CD4-positive, alpha-beta T cell (primary cell): ENCODE measurements around the gene KDM3A. TPM values are rescaled to one million over a fixed set of nuclear protein-coding genes. Genes with fewer than 3 reads are reported as not detected.
A peak's percentile ranks its signal among the peaks of the same experiment; 100 is the strongest.

Experiments
- ATAC-seq: fragments of 200-7000 bp; cut with Tn5 transposase; one replicate; pipeline ENCODE4 v1.10.0; 2022; ENCODE audit warnings: mild to moderate bottlenecking; ENCODE audit not compliant: poor library complexity
- CTCF ChIA-PET: fragments of 350-600 bp; sonication (Branson Sonifier 250); formaldehyde crosslinking; loops from one replicate; lab custom pipeline; 2021; ENCODE audit warnings: antibody characterized with exemption, inconsistent platforms; lab: Charles Lee
- POLR2A ChIA-PET: fragments of 350-600 bp; sonication (Branson Sonifier 250); formaldehyde crosslinking; loops from one replicate; lab custom pipeline; 2021; ENCODE audit warnings: antibody characterized with exemption, inconsistent platforms; lab: Charles Lee
- DNase-seq, 14 experiments: peaks; one replicate each; pipeline ENCODE4 v3.0.0-alpha.2; 2013 to 2020; ENCODE audit warnings: mixed read lengths in 2 of 14
- H3K27ac ChIP-seq, 2 donors: one replicate each; pipeline versions ENCODE4 v1.5.1 to v1.7.0; 2013; ENCODE audit warnings: low read length in 2 of 2, low read depth in 1 of 2, mild to moderate bottlenecking in 1 of 2
- H3K27me3 ChIP-seq, 2 experiments: 1 replicate in 1 of 2; 2 replicates in 1 of 2; pipeline versions ENCODE4 v1.6.1 to v1.7.0; 2013; ENCODE audit warnings: low read length in 2 of 2, control low read depth in 1 of 2, mild to moderate bottlenecking in 1 of 2, moderate library complexity in 1 of 2; ENCODE audit not compliant: insufficient read depth in 2 of 2, control insufficient read depth in 1 of 2
- H3K36me3 ChIP-seq: one replicate; pipeline ENCODE4 v1.6.1; 2013; ENCODE audit warnings: low read length, control low read depth; ENCODE audit not compliant: insufficient read depth
- H3K4me1 ChIP-seq: one replicate; pipeline ENCODE4 v1.6.1; 2013; ENCODE audit warnings: low read length, control low read depth; ENCODE audit not compliant: insufficient read depth
- H3K4me3 ChIP-seq: one replicate; pipeline ENCODE4 v1.5.1; 2013; ENCODE audit warnings: mild to moderate bottlenecking, low read length, moderate library complexity
- H3K9me3 ChIP-seq, 2 experiments: 1 replicate in 1 of 2; 2 replicates in 1 of 2; pipeline versions ENCODE4 v1.6.1 to v1.7.0; 2013; ENCODE audit warnings: low read length in 2 of 2, mild to moderate bottlenecking in 2 of 2, control low read depth in 1 of 2, moderate library complexity in 1 of 2; ENCODE audit not compliant: control insufficient read depth in 1 of 2, insufficient read depth in 1 of 2
- H3K27ac Mint-ChIP-seq: one replicate; pipeline ENCODE4 v1.8.0; 2020; ENCODE audit warnings: mixed read lengths
- H3K27me3 Mint-ChIP-seq: one replicate; pipeline ENCODE4 v1.8.0; 2021; ENCODE audit warnings: mixed read lengths
- H3K36me3 Mint-ChIP-seq: one replicate; pipeline ENCODE4 v1.8.0; 2021; ENCODE audit warnings: low read depth, mixed read lengths
- H3K4me1 Mint-ChIP-seq: one replicate; pipeline ENCODE4 v1.8.0; 2021; ENCODE audit warnings: low read depth, mixed read lengths
- H3K4me3 Mint-ChIP-seq: one replicate; pipeline ENCODE4 v1.8.0; 2020; ENCODE audit warnings: mild to moderate bottlenecking, mixed read lengths
- H3K9me3 Mint-ChIP-seq: one replicate; pipeline ENCODE4 v1.8.0; 2020; ENCODE audit warnings: mixed read lengths
- CTCF ChIP-seq: fragments of 200-600 bp; IDR thresholded peaks from one replicate; pipeline ENCODE4 v1.8.0; 2022; ENCODE audit warnings: antibody characterized with exemption, mild to moderate bottlenecking
- intact Hi-C, 2 experiments: fragments of 100-400 bp; cut with DNase I in 1 of 2; cut with micrococcal nuclease in 1 of 2; formaldehyde crosslinking; loops; one replicate each; pipeline versions ENCODE4 v1.15.1 to v1.9.0; 2023 to 2025; cut with DNase I, micrococcal nuclease
- total RNA-seq, 174 experiments: library from RNA in 2 of 174; stranded (reverse) in 2 of 174; gene quantifications; one replicate each; pipeline ENCODE4 v1.2.3 and lab custom pipeline; 2021 to 2026

The KDM3A gene
- total RNA-seq, 2 experiments from 2014 or later: 205 to 207 TPM

GRCh38 chr2:86435531-86435930, 5.6 kb upstream of the KDM3A start:
- DNase-seq (no peak), ATAC-seq (no peak)
- TF ChIP-seq CTCF: no peak
- no peaks in the 10 kb centered on the region for H3K36me3 ChIP-seq
- ChIA-PET POLR2A (no interaction called here), CTCF (no interaction called here)
- peaks cover 11% of the 10 kb centered on the region for H3K36me3 Mint-ChIP-seq
- H3K9me3 Mint-ChIP-seq: peaks cover 6% of the 10 kb centered on the region
- intact Hi-C loops: loop anchor here in 1 of 2 experiments (5.0 kb wide), 1 partner anchor 63 kb away; no protein-coding TSS in a partner anchor
- peaks cover under 1% of the 10 kb centered on the region for H3K4me1 ChIP-seq
- H3K27ac Mint-ChIP-seq: no peak overlapping the region
- H3K27ac ChIP-seq: no peak overlapping the region
- H3K27me3 Mint-ChIP-seq: no peaks in the 10 kb centered on the region
- H3K9me3 ChIP-seq: peaks cover 0 to 17% of the 10 kb centered on the region in 2 experiments
- no peak overlapping the region for H3K4me3 ChIP-seq
- peaks cover 3% of the 10 kb centered on the region for H3K4me1 Mint-ChIP-seq
- no peak overlapping the region for H3K4me3 Mint-ChIP-seq
- H3K27me3 ChIP-seq: no peaks in the 10 kb centered on the region

- Histone ChIP-seq H3K4me1 (peaks cover 7% of the 10 kb centered on the region), H3K4me3 (no peak overlapping the region), H3K27ac (no peak overlapping the region), H3K9me3 (peaks cover 0 to 17% of the 10 kb centered on the region in 2 experiments), H3K27me3 (no peaks in the 10 kb centered on the region), H3K36me3 (no peaks in the 10 kb centered on the region)
- DNase-seq: no peak
- Mint-ChIP-seq H3K9me3 (peaks cover 7% of the 10 kb centered on the region), H3K4me1 (peaks cover 10% of the 10 kb centered on the region), H3K27me3 (peaks cover 7% of the 10 kb centered on the region), H3K36me3 (peaks cover 19% of the 10 kb centered on the region), H3K27ac (no peak overlapping the region), H3K4me3 (no peak overlapping the region)
- no peak for TF ChIP-seq CTCF
- no peak for ATAC-seq
- POLR2A ChIA-PET: no interaction called here
- intact Hi-C loops: loop anchor here in 1 of 2 experiments (5.0 kb wide), 1 partner anchor 64 kb away; no protein-coding TSS in a partner anchor
- CTCF ChIA-PET: no interaction called here
Observed at GRCh38 chr2:86436328-86436727, 4.8 kb upstream of the KDM3A start.

- H3K27ac Mint-ChIP-seq: peak overlapping the region; percentile 97
- ChIA-PET POLR2A (interaction anchor here (0.7 to 3.9 kb wide), 49 partner anchors 9 to 1982 kb away, joined by 3 to 80 read pairs (median 8); partner anchors contain the start of genes C2orf68, CHMP3, ELMOD3 and IMMT), CTCF (no interaction called here)
- H3K9me3 Mint-ChIP-seq: peaks cover 5% of the 10 kb centered on the region
- peaks cover 7% of the 10 kb centered on the region for H3K27me3 Mint-ChIP-seq
- intact Hi-C loops: loop anchor here (2.0 to 10.0 kb wide), 6 partner anchors 68 to 335 kb away; partner anchors contain the start of genes MRPL35 (in 2 of the 2), CHMP3 (in 1 of the 2), IMMT (in 1 of the 2) and POLR1A (in 1 of the 2)
- Histone ChIP-seq H3K4me3 (peak overlapping the region; percentile 87), H3K27ac (peak overlapping the region; percentile 76 to 94), H3K27me3 (no peaks in the 10 kb centered on the region), H3K36me3 (peaks cover 20% of the 10 kb centered on the region), H3K9me3 (peaks cover 0 to 17% of the 10 kb centered on the region in 2 experiments), H3K4me1 (peaks cover 29% of the 10 kb centered on the region)
- no peak for TF ChIP-seq CTCF
- ATAC-seq (no peak), DNase-seq (peak in 1 of 14 experiments; percentile 6)
- peak overlapping the region; percentile 99 for H3K4me3 Mint-ChIP-seq
- H3K4me1 Mint-ChIP-seq: peaks cover 41% of the 10 kb centered on the region
- H3K36me3 Mint-ChIP-seq: peaks cover 49% of the 10 kb centered on the region
Observed at GRCh38 chr2:86439879-86440630, 1.1 kb upstream of the KDM3A start.
